ENCODE results near the gene AQP5. TPM values are rescaled to one million over a fixed set of nuclear protein-coding genes. Genes with fewer than 3 reads are reported as not detected.

Gene AQP5
- total and polyA plus RNA-seq, 11 donors: 0.20 to 0.78 (median 0.51) TPM; not detected in 4

DNA sequence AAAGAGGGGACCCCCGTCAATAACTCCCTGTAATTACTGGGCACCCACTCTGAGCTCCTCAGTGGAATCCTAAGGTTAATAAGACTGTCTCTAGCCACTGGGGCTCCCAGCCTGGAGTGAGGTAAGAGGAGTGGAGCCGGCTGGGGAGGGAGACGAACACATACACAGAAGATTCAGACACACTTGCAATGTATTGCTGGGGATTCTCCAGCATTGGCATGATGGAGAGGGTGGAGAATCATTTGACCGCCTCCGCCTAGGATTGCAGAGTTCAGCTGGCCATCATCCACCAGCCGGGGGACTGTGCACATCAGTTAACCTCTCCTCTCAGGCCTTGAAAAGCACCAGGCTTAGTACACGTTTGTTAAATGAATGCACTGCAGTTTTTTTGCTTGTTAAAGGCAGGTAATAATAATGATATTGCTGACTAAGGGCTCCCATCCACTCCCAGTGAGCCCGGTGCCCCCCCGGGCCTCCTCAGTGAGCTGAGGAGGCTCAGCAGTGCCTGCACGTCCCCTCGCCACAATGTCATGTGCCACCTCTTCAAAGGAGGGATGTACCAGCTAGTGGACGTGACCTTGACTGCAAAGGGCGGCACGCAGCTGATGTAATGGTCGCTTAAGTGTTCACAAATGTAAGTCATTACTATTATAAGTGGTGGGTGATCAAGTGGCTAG, 37.7 kb upstream of the AQP5 start:
- H3K36me3 ChIP-seq: no peaks in the 10 kb centered on the region
- H3K4me3 ChIP-seq: no peak overlapping the region
- DNase-seq: peak in 1 of 5 donors; percentile 19
- peak in 2 of 4 donors; percentile 26 to 50 for ATAC-seq
- H3K27me3 ChIP-seq: peaks cover 0 to 4% (median 0%) of the 10 kb centered on the region in 9 donors
- peak overlapping the region in 2 of 12 donors; percentile 12 to 52 for H3K27ac ChIP-seq
- intact Hi-C loops (cut with DNase I): no loop called here
- 73 to 80% (median 77%) methylated on average over 15 of the region's 15 CpGs for WGBS, 4 donors
- no peaks in the 10 kb centered on the region for H3K9me3 ChIP-seq
- TF ChIP-seq, protein P1, sequence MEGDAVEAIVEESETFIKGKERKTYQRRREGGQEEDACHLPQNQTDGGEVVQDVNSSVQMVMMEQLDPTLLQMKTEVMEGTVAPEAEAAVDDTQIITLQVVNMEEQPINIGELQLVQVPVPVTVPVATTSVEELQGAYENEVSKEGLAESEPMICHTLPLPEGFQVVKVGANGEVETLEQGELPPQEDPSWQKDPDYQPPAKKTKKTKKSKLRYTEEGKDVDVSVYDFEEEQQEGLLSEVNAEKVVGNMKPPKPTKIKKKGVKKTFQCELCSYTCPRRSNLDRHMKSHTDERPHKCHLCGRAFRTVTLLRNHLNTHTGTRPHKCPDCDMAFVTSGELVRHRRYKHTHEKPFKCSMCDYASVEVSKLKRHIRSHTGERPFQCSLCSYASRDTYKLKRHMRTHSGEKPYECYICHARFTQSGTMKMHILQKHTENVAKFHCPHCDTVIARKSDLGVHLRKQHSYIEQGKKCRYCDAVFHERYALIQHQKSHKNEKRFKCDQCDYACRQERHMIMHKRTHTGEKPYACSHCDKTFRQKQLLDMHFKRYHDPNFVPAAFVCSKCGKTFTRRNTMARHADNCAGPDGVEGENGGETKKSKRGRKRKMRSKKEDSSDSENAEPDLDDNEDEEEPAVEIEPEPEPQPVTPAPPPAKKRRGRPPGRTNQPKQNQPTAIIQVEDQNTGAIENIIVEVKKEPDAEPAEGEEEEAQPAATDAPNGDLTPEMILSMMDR (IDR thresholded peaks at IDR 0.05): no peak
- TF ChIP-seq POLR2A (IDR thresholded peaks at IDR 0.05): no peak
- peaks cover 0 to 28% (median 13%) of the 10 kb centered on the region in 12 donors for H3K4me1 ChIP-seq

DNA sequence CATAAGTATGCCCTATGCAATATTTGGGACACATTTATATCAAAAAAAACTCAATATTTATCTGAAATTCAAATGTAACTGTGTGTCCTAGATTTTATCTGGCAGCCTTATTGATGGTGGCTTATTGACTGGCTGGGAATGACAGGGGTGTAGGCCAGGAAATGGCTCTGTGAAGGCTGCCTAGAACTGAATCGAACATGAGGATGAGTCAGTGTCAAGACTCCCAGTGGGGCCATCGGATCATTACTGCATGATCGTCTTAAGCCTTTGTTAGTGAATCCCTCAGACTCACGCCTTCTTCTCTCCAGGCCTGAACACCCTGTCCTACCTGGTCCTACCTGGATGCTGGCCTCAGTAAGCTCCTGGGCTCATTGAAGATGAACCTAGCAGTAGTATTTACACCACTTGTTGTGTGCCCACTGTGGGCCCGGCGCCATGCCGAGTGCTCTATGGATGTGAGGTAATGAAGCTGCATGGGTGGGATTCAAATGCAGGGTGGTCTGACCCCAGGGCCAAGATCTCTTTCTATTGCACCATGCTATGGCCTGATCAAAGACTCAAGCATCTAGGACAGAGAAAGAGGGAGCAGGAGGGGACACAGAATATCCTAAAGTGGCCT, 36.9 kb upstream of the AQP5 start:
- intact Hi-C loops (cut with DNase I): no loop called here
- peak in 1 of 5 donors; percentile 18 for DNase-seq
- WGBS, 4 donors: 77 to 90% (median 81%) methylated on average over 6 to 7 of the region's 7 CpGs

DNA sequence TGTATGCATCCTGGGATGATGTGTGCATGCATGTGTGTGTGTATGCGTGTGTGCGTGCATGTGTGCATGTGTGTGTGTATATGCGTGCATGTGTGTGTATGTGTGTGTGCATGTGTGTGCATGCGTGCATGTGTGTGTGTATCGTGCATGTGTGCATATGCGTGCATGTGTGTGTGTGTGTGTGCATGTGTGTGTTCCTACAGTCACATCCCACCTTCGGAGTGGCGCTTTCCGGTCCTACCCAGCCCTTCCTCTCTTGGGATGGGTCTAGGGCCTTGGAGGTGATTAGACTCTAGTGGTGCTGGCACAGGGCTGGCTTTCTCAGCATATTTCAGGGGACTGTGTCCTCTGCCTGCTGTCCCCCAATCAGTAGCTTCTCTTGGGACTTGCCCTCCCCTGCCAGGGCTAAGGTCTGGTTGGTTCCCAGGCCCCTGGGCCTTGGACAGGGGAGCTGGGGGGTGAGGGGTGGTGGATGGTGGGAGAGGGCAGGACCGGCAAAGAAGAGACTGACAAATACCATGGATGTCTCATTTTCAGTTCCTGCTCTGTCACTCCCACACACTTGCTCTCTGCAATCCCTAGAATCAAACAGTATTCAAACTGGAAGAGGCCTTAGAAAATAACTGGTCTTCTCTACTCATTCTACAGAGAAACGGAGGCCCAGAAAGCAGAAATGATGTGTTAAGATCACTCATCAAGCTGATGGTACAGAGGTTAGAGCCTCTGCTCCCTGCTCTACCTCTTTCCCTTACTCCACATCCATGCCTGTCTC, 36.1 kb upstream of the AQP5 start:
- intact Hi-C loops (cut with DNase I): no loop called here
- ATAC-seq: no peak
- peak in 1 of 5 donors; percentile 21 for DNase-seq
- no peaks in the 10 kb centered on the region for H3K9me3 ChIP-seq
- H3K36me3 ChIP-seq: no peaks in the 10 kb centered on the region
- WGBS, 4 donors: 83 to 93% (median 89%) methylated on average over 11 of the region's 11 CpGs
- no peak overlapping the region for H3K27ac ChIP-seq
- no peaks in the 10 kb centered on the region for H3K27me3 ChIP-seq
- H3K4me3 ChIP-seq: no peak overlapping the region
- TF ChIP-seq, protein P1 (IDR thresholded peaks at IDR 0.05): no peak
- no peak for TF ChIP-seq POLR2A (IDR thresholded peaks at IDR 0.05)
- H3K4me1 ChIP-seq: peaks cover 0 to 28% (median 10%) of the 10 kb centered on the region in 12 donors

More for the DNA sequence above, 36.9 kb upstream of the AQP5 start:
- Histone ChIP-seq H3K27me3 (no peaks in the 10 kb centered on the region), H3K36me3 (no peaks in the 10 kb centered on the region), H3K27ac (no peak overlapping the region), H3K9me3 (no peaks in the 10 kb centered on the region), H3K4me3 (no peak overlapping the region), H3K4me1 (peaks cover 0 to 28% (median 13%) of the 10 kb centered on the region in 12 donors)
- ATAC-seq: no peak
- no peak for TF ChIP-seq POLR2A (IDR thresholded peaks at IDR 0.05)
- TF ChIP-seq, protein P1 (IDR thresholded peaks at IDR 0.05): no peak

DNA sequence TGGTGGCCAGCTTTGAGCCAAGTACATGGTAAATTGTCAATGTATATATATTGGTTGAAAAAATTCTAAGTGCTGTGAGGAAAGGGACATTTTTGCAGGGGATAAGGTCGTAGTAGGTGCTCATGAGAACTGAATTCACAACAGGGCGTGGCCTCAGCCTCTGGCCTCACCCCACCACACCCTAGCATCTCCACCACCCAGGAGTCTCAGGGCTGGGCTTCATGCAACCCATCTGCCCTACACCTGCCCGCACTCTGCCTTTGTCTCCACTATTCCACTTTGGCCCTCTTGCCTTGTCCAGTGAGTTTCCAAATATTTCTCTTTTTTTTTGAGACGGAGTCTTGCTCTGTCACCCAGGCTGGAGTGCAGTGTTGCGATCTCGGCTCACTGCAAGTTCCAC, 33.2 kb upstream of the AQP5 start:
- WGBS, 4 donors: 91 to 96% (median 93%) methylated on average over 6 of the region's 6 CpGs
- no peak for TF ChIP-seq POLR2A (IDR thresholded peaks at IDR 0.05)
- TF ChIP-seq, protein P1 (IDR thresholded peaks at IDR 0.05): no peak
- Histone ChIP-seq H3K27me3 (no peaks in the 10 kb centered on the region), H3K9me3 (no peaks in the 10 kb centered on the region), H3K4me1 (peaks cover 0 to 11% (median 0%) of the 10 kb centered on the region in 12 donors), H3K27ac (no peak overlapping the region), H3K36me3 (no peaks in the 10 kb centered on the region), H3K4me3 (no peak overlapping the region)
- peak in 1 of 5 donors; percentile 10 for DNase-seq
- no peak for ATAC-seq
- intact Hi-C loops (cut with DNase I): no loop called here
